ENCODE measurements around the gene ESYT2.

Gene ESYT2

DNA sequence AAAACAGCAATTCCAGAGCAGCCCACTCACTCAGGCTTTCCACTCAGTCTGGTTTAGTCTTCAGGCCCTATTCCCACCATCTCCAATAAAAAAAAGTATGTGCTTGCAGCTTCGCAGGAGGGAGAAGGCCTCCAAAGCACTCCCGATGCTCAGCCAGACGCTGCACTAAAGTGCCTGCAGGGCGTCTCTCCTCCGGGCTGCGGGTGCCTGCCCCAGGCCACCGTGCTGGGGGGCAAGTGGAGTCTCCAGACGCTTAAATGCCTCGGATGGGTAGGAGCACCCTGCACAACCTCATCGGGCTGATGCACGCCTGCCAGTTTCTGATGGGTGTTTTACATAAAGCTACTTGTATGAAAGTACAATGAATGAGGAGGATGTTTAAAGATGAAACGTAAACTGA is 93.4 kb downstream of the ESYT2 start:
- no peak for DNase-seq (ENCODE audit: low read depth, low spot score)
- no peak overlapping the region for H3K4me3 ChIP-seq (ENCODE audit: low read length)

- DNase-seq (ENCODE audit: low read depth, low spot score) = no peak
- no peak overlapping the region for H3K4me3 ChIP-seq (ENCODE audit: low read length)
Observed at GRCh38 chr7:158734861-158735260, 94.4 kb downstream of the ESYT2 start.

DNA sequence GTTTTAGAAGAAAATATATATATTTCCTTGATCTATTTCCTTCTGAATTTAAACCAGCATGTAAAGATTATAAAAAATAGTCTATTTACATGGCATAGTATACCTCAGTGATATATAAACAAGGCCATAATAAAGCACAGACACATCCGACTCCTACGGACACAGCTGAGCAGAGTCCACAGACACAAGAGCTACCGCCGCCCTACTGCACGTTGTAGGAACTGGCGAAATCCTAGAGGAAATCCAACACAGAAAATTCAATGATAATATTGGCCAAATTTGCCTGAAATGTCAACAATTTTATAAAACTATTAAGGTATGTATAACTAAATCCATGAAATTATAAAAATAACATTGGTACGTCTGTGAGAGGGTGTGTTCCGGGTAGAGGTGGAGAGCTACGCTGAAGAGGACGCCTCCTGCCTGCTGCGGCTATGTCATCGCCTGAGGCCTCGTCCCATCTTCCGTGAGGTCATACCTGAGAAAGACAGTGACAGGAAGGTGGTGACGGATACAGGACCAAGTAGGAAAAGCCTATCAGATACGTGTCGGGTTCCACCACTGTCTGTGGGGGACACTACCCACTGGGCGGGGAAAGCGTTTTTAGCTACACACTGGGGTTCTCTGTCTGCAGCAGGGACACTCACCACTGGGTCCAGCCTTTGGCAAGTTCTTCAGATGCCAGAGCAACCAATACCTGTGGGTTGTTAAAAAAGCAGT is 95.4 kb downstream of the ESYT2 start:
- no peak for DNase-seq (ENCODE audit: low read depth, low spot score)
- no peak overlapping the region for H3K4me3 ChIP-seq (ENCODE audit: low read length)

DNA sequence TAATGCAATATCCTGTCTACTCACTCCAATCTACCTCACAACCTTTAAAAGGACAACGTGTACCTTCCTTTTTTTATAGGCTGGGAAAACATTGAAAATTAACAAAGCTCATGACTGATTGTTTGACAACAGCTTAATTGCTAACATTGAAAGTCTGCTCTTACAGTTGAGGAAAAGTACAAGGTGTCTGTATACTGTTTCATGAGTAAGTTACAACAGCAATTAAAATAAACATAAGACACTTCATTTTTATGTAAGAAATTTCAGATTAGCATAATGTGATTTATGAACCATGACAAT is 96.1 kb downstream of the ESYT2 start:
- no peak for DNase-seq (ENCODE audit: low read depth, low spot score)
- no peak overlapping the region for H3K4me3 ChIP-seq (ENCODE audit: low read length)

- no peak for DNase-seq (ENCODE audit: low read depth, low spot score)
Observed at GRCh38 chr7:158732494-158733219, 96.7 kb downstream of the ESYT2 start.

GRCh38 chr7:158731761-158732160 is 97.5 kb downstream of the ESYT2 start:
- DNase-seq (ENCODE audit: low read depth, low spot score) = no peak
- no peak overlapping the region for H3K4me3 ChIP-seq (ENCODE audit: low read length)

More at GRCh38 chr7:158732494-158733219, 96.7 kb downstream of the ESYT2 start:
- no peak overlapping the region for H3K4me3 ChIP-seq (ENCODE audit: low read length)

GRCh38 chr7:158730383-158731346 is 98.6 kb downstream of the ESYT2 start:
- DNase-seq (ENCODE audit: low read depth, low spot score) = no peak
- H3K4me3 ChIP-seq (ENCODE audit: low read length) = no peak overlapping the region

- DNase-seq (ENCODE audit: low read depth, low spot score) = no peak
- H3K4me3 ChIP-seq (ENCODE audit: low read length) = no peak overlapping the region
Observed at GRCh38 chr7:158729646-158730382, 99.5 kb downstream of the ESYT2 start.

DNA sequence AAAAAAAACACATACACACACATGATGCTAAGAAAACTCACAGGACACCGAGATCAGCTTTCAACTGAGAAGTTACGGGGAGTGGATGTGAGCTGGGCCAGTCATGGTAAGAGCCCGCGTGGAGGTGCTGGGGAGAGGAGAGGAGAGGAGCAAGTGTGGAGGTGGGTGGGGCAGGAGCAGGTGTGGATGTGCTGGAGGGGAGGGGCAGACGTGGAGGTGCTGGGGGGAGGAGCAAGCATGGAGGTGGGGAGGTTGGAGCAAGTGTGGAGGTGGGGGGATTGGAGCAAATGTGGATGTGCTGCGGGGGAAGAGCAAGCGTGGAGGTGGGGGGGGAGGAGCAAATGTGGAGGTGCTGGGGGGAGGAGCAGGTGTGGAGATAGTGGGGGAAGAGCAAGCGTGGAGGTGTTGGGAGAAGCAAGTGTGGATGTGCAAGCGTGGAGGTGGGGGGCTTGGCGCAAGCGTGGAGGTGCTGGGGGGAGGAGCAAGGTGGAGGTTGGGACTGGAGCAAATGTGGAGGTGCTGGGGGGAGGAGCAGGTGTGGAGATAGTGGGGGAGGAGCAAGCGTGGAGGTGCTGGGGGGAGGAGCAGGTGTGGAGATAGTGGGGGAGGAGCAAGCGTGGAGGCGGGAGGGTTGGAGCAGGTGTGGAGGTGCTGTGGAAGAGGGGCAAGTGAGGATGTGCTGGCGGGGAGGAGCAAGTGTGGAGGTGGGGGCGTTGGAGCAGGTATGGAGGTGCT is 100.2 kb downstream of the ESYT2 start:
- no peak for DNase-seq (ENCODE audit: low read depth, low spot score)
- H3K4me3 ChIP-seq (ENCODE audit: low read length) = no peak overlapping the region

DNA sequence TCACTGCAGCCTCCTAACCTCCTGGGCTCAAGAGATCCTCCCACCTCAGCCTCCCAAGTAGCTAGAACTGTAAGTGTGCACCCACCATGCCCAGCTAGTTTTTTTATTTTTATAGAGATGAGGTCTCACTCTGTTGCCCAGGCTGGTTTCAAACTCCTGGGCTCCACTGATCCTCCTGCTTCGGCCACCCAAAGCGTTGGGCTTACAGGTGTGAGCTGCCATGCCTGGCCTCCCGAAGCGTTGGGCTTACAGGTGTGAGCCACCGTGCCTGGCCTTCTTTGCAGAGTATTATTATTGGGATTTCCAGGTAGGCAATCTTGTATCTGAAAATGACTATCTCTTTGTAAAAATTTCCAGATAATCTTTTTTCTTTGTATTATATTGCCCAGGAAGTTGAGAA is 101.6 kb downstream of the ESYT2 start:
- DNase-seq (ENCODE audit: low read depth, low spot score) = no peak
- no peak overlapping the region for H3K4me3 ChIP-seq (ENCODE audit: low read length)

DNA sequence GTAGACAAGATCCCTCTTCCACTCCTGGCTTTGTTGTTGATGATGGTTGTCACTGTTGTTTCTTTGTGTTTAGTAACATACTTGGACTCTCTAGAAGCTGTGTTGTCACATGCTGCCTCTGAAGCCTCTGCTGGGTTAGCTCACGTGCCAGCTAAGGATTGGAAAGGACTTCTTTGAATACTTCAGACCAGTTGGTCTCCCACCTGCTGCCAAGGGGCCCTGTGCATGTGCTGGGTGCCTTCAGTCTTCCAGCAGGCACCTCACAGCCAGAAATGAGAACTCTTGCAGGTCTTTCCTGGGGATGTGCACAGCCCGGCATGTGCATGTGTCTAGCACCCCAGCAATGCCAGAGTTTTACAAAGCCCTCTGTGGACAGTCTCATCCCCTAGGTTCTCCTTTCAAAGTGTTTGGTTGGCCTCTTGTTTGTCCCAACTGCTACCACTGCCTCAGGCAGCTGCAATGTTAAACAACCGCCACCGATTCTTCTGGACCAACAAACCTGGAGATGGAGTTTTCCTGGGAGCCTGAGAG is 103.0 kb downstream of the ESYT2 start:
- H3K4me3 ChIP-seq (ENCODE audit: low read length) = no peak overlapping the region
- no peak for DNase-seq (ENCODE audit: low read depth, low spot score)

DNA sequence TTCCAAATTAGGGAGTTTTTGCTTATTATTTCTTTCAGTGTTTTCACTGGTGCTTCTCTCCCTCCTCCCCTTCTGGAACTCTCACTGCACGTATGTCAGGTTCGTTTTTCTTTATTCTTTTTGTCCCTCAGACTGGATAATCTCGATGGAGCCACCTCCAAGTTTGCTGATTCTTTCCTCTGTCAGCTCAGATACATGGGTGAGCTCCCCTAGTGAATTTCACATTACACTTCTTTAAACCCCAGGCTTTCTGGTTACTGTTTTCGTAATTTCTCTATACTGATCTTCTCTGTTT is 103.9 kb downstream of the ESYT2 start:
- no peak for DNase-seq (ENCODE audit: low read depth, low spot score)
- H3K4me3 ChIP-seq (ENCODE audit: low read length) = no peak overlapping the region

GRCh38 chr7:158724658-158725505 is 104.4 kb downstream of the ESYT2 start:
- H3K4me3 ChIP-seq (ENCODE audit: low read length) = no peak overlapping the region
- DNase-seq (ENCODE audit: low read depth, low spot score) = no peak

DNA sequence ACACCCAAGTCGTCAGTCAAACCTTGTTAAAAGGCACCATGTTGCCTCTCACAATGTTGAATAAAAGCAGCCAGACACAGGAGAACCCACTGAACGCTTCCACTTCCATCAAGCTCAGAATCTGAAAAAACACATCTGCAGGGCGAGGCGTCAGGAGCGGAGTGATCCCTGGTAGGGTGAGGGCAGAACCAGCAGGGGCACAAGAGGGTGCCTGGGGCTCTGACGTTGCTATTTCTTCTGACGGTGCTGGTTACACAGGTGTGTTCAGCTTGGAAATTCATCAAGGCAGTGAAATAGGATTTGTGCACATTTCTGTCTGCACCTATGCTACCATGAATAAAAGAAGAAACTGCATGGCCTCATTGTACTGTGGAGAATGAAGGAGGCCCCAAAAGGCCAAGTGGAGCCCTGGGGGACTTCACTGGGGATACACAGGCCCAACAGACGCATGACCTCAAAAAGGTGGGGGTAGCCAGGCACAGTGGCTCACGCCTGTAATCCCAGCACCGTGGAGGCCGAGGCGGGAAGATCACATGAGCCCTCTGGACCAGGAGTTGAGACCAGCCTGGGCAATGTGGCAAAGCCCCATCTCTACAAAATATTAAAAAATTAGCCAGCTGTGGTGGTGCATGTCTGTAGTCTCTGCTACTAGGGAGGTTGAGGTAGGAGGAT is 105.5 kb downstream of the ESYT2 start:
- no peak for DNase-seq (ENCODE audit: low read depth, low spot score)

DNA sequence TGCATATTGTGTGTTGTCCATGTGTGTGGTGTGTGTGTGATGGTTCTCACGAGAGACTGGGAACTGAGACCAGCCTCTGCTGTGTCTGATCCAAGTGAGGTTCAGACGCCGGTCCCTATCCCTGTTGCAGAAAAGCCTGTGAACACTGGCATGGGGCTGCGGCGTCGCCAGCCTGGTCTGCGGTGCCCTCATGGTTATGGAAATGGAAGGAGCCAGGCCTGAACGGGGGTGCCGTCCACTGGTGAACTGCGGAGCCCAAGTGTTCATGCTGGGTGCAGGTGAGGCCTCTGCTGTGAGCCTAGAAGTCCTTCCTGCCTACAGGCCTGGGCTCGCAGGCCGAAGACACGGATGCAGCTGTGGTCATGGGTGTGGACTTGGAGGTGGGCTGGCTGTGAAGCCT is 106.0 kb downstream of the ESYT2 start:
- no peak overlapping the region for H3K4me3 ChIP-seq (ENCODE audit: low read length)
- DNase-seq (ENCODE audit: low read depth, low spot score) = no peak

More for the DNA sequence above, 105.5 kb downstream of the ESYT2 start:
- no peak overlapping the region for H3K4me3 ChIP-seq (ENCODE audit: low read length)

DNA sequence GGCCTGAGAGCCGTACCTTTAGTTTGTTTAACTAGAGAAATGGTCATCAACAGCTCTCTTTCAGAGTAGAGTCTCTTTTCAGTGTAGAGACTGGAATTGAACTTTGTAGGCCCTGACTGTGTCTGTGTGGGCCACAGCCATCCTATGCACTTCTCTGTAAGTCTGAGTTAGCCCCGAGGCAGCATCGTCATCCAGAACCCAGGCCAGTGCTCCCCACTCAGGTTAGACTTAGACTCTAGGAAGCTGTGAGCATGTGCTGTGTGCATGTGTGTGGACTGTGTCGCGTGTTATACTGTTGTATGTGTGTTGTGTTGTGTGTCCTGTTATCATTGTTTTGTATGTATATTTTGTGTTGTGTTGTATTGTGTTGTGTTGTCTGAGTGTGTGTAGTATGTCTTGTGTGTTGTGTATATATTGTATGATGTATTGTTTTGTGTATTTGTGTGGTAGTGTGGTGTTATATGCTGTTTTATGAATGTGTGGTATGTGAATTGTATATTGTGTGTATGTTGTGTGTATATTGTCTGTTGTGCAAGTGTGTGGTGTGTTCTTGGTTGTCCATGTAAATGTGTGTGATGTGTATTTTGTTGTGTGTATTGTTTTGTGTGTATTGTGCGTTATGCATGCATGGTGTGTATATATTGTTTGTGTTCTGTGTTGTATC is 106.6 kb downstream of the ESYT2 start:
- H3K4me3 ChIP-seq (ENCODE audit: low read length) = no peak overlapping the region
- no peak for DNase-seq (ENCODE audit: low read depth, low spot score)

DNA sequence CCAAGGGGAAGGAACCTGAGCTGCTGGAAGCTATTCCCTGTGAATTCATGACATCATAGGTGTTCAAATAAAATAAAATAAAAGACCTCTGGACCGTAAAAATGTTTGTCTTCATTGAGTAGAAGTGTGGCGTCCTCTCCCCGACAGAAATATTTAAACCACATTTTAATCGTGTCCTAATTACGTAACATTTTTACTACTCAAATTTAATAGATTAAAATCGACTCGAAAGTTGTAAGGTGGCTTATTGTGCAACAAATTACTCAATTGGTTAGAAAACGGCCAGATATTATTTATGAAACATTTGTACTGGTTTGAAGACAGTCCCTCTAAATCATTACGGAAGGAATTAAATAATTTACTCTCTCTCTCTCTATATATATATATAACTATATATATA is 109.2 kb downstream of the ESYT2 start:
- DNase-seq (ENCODE audit: low read depth, low spot score) = no peak
- no peak overlapping the region for H3K4me3 ChIP-seq (ENCODE audit: low read length)

Data from Jurkat, Clone E6-1 (cell line).